GM23248 (cell line): ENCODE data around the gene RTN4.

Experiments used
- EZH2 ChIP-seq: fragments of 200-600 bp; sonication (generic); IDR thresholded peaks from 2 replicates; pipeline ENCODE4 v1.6.1; 2018; ENCODE audit warnings: antibody characterized with exemption, mild to moderate bottlenecking; ENCODE audit not compliant: insufficient read depth, poor library complexity, severe bottlenecking
- EZH2phosphoT487 ChIP-seq: fragments of 200-600 bp; sonication (generic); IDR thresholded peaks from 2 replicates; pipeline ENCODE4 v1.6.1; 2018; ENCODE audit warnings: antibody characterized with exemption, moderate library complexity, mild to moderate bottlenecking, low read depth; ENCODE audit not compliant: insufficient read depth

GRCh38 chr2:55057474-55057873 lies 7.2 kb upstream of the RTN4 start:
- TF ChIP-seq EZH2 (no peak), EZH2phosphoT487 (no peak)
